ENCODE data around the gene PIAS1.

The PIAS1 gene

DNA sequence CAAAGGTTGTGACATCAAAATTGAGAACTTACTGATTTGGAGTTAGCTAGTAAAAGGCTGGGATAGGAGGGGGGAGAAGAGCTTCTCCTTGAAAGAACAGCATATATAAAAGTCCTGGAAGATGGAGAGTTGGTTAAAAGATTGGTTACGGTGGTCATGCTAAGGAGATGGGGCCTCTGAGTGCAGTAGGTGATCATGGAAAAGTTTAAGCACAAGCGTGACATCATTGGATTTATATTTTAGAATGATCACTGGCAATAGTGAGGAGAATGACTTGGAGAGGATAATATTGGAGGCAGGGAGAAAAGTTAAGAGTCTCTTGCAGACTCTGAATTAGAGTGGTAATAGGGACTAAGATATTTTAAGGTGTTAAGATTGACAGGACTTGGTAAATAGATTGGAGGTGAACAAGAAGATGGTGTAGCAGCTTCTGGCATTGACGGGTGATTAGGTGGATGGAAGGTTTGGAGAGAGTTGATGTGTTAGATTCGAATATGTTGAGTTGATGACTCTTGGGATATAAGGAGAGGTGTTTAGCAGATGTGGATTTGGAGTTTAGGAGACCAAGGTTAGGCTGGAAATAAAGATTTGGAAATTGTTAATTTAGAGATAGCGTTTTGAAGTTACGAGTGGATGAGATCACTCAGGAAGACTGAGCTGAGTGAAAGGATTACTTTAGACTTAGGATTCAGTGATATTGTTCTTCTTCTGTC lies 19.6 kb downstream of the PIAS1 start:
- FAIRE-seq: no peak

DNA sequence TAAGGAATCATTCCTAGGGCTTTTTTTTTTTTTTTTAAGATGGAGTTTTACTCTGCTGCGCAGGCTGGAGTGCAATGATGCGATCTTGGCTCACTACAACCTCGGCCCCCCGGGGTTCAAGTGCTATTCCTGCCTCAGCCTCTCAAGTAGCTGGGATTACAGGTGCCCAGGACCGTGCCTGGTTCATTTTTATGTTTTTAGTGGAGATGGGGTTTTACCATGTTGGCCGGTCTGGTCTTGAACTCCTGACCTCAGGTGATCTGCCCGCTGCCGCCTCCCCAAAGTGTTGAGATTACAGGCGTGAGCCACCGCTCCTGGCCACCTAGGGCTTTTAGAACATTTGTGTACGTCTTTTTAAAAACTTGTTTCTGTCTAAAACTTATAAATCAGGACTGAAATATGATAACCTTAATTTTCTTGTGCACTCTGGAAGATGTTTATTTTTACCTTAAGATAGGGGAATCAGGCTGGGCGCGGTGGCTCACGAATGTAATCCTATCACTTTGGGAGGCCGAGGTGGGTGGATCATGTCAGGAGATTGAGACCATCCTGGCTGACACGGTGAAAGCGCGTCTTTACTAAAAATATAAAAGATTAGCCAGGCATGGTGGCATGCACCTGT lies 21.8 kb downstream of the PIAS1 start:
- FAIRE-seq: no peak

GRCh38 chr15:68078365-68078764 lies 24.2 kb downstream of the PIAS1 start:
- no peak for FAIRE-seq

DNA sequence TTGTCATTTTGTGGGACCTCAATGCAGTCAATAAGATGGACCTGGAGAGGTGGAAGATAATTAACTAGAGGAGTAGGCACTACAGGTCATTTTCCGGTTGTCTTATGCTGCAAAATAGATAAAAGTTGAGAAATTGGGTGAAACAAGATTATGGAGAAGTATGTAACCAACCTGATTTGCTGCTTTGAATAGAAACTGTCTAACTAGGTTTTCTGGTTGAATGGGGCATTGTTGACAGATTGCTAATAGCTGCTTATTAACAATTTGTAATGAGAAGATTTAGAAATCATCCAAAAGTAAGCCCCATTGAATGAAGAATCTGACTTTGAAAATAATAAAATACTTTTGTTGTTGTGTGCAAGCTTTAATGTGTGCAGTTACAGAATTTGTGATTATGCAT lies 26.2 kb downstream of the PIAS1 start:
- FAIRE-seq: no peak

DNA sequence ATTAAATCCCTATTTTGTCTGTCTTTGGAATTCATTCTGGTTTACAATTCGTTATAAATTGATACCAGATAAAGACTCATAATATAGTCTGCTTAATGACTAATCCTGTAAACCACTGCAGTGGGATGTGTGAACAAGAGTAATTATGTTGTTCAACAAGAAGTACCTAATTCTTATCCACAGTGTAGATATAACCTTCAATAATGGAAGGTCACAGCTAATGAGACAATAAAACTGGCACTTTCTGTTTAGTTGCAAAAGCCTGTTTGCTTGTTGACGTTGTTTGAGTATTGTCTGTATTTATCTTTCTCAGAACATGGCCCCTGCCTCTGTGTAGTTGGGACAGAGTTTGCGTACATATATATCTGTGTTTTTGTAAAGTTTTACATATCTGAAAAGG lies 26.7 kb downstream of the PIAS1 start:
- FAIRE-seq: no peak

- no peak for FAIRE-seq
Observed at GRCh38 chr15:68081869-68082505, 27.9 kb downstream of the PIAS1 start.

DNA sequence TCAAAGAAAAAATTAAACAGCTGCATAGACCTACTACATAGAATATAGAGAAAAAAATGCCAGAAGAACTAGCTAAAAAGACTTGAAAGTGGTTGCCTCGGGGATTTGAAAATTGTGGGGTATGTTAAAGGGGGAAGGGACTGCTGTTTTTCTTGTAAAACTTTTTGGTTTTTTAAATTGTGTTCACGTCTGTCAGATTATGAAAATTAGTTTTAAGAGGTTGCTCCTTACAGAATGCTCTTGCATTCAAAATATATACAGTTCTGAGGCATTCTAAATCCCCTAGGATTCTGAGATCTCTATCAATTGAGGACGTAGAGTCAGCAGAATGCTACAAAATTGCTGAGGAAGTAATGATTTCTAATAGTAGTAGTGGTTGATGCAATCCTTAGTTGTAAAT lies 28.6 kb downstream of the PIAS1 start:
- no peak for FAIRE-seq

GRCh38 chr15:68083463-68083862 lies 29.3 kb downstream of the PIAS1 start:
- no peak for FAIRE-seq

- FAIRE-seq: no peak
Observed at GRCh38 chr15:68085052-68085451, 30.9 kb downstream of the PIAS1 start.

GRCh38 chr15:68091743-68092142 lies 37.6 kb downstream of the PIAS1 start:
- FAIRE-seq: peak; percentile 9

DNA sequence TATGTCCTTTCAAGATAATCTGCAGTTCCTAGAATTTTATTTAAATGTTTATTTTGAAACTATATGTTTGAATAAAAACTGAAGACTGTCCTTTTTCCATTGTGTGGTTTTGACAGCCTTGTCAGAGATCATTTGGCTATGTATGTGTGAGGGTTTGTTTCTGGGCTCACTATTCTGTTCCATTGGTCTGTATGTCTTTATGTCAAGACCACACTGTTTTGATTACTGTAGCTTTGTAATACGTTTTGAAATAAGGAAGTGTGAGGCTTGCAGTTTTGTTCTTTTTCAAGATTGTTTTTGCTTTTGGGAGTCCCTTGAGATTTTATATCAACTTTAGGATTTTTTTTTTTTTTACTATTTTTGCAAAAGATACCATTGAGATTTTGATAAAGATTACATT lies 42.0 kb downstream of the PIAS1 start:
- no peak for FAIRE-seq

- FAIRE-seq: no peak
Observed at GRCh38 chr15:68097029-68097428, 42.9 kb downstream of the PIAS1 start.

DNA sequence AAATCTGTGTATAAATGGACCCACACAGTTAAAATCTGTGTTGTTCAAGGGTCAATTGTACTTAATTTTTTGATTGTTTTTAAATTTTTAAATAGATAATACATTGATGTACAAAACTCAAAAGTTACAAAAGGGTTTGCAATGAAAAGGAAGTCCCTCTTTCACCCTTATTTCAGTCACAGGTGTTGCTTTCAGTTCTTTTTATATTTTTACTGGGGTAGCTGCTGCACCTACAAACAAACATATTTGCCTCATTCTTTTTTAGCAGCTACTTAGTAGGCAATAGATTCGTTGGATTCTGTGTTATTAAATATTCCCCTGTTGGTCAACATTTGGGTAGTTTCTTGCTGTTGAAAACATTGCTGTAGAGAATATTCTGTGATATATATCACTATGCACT lies 44.4 kb downstream of the PIAS1 start:
- no peak for FAIRE-seq

GRCh38 chr15:68100194-68100593 lies 46.1 kb downstream of the PIAS1 start:
- no peak for FAIRE-seq

DNA sequence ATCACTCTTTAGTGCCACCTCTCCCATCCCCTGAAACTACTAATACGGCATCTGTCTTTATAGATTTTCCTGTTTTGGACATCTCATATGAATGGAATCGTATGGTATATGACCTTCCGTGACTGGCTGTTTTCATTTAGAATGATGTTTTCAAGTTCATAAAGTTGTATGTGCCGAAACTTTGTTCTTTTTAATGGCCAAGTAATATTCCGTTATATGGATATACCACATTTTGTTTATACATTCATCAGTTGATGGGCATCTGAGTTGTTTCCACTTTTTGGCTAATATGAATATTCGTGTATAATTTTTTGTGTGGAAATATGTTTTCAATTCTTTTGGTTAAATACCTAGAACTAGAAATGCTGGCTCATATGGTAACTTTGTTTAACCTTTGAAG lies 49.5 kb downstream of the PIAS1 start:
- FAIRE-seq: no peak

GRCh38 chr15:68106656-68107055 lies 52.5 kb downstream of the PIAS1 start:
- FAIRE-seq: no peak

DNA sequence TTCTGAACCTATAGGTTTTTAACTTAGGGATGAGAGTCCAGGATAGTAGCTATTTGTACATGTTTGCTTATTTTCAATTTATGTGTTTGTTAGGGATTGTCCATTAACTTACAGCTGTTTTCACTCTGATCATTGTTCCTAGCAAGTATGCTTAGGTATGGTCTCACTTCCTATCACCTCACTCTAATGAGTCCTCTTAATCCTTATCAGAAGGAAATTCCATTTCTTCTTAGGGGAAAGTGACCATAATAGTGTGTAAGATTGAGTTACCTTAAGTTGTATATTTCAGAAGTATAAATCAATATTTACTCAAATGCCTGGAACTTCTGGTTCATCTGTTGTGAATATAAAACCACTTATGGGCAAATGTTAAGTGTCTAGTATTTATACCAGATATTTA lies 53.0 kb downstream of the PIAS1 start:
- FAIRE-seq: no peak

- peak; percentile 29 for FAIRE-seq
Observed at GRCh38 chr15:68112706-68113105, 58.6 kb downstream of the PIAS1 start.

GRCh38 chr15:68113273-68113672 lies 59.2 kb downstream of the PIAS1 start:
- no peak for FAIRE-seq

- no peak for FAIRE-seq
Observed at GRCh38 chr15:68113751-68114150, 59.6 kb downstream of the PIAS1 start.

DNA sequence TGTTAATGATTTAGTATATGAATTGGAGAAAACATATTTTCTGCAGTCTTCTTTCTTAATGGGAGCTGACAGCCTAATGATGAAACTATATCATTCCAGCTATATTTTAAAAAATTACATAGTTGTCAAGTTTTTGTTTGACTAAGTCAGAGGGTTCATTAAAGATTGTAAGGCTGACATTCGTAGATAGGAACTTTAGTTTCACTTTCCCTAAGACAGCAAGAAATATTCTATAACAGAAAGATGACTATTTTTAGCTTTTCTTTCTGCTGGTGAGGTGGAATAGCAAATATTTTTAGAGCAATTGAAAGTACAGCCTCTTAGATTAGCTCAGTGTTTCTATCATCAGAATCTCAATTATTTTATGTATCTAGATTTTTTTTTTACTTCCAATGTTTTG lies 60.2 kb downstream of the PIAS1 start:
- FAIRE-seq: peak; percentile 74

DNA sequence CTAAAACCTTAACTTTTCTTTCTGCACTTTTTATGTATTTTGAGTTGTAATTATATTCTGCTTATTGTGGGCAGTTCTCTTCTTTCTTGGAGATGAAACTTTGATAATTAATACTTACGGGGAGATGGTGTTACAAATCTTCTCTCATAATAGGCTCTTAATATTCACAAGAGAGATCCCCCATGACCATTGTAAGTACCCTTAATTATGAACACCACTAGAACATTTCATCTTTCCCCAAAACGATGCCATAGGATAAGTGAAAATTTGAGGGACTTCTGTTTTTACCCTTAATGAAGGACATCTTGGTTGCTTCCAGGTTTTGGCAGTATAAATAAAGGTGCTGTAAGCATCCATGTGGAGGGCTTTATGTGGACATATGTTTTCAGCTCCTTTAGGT lies 60.7 kb downstream of the PIAS1 start:
- FAIRE-seq: no peak

- no peak for FAIRE-seq
Observed at GRCh38 chr15:68124700-68125099, 70.6 kb downstream of the PIAS1 start.

DNA sequence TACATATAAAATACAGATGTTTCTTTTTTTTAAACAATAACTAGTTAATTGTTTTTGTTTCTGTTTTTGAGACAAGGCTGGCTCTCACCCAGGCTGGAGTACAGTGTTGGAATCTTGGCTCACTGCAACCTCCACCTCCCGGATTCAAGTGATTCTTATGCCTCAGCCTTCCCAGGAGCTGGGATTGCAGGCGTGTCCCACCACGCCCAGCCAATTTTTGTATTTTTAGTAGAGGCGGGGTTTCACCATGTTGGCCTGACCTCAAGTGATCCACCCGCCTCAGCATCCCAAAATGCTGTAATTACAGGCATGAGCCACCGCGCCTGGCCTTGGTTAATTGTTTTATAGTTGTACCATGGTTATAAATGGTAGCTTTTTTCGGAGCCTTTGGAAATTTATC lies 72.3 kb downstream of the PIAS1 start:
- no peak for FAIRE-seq

- no peak for FAIRE-seq
Observed at GRCh38 chr15:68129072-68129471, 75.0 kb downstream of the PIAS1 start.

All from A204.1 (cell line).